Fibroblast of skin of left quadriceps (primary cell): Measurements from ENCODE around the gene TP53BP2.
"Not testable (repeated sequence)": the region's sequence is repeated elsewhere in the genome, so short reads cannot be mapped to it uniquely, and the experiment has no call there.

ENCODE experiments used
- DNase-seq, 2 experiments: peaks; one replicate each; pipeline ENCODE4 v3.0.0-alpha.2; 2013; ENCODE audit warnings: low read depth in 2 of 2

TP53BP2 gene

DNA sequence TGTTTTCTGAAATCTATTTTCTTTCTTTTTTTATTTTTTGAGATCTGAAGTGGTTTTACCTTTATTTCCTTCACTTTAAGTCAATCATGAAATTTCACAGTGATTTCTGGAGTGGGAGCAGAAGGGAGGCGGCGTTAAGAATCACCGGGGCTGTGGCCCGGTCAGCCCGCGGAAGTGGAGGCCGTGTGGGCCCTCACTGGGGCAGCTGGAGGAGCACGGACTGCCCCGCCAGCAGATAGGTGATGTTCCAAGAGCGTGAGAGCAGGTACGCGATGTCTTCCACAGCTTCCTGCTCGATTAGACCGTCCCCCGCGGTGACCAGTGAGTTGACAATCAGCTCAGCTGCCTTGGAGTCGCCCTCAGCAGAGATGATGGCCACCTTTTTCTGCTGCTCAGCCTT is 10.6 kb upstream of the TP53BP2 start:
- no peak for DNase-seq

DNA sequence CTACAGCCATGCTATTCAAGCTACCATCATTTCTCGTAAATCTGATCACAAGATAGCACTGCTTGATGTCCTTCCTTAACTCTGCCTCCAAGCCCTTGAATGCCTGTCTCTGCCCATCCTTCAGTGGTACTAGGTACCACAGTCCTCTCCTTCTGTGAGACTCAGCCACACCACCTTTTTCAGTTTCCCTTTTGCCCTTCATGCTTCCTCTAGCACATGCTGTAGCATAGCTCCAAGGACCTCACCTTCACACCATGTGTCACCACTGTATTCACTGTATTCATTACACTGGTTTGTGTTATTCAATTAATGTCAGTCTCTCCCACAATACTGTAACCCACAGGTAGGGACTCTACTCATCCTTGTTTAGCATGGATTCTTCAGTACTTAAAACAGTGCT is 8.0 kb upstream of the TP53BP2 start:
- no peak for DNase-seq

DNA sequence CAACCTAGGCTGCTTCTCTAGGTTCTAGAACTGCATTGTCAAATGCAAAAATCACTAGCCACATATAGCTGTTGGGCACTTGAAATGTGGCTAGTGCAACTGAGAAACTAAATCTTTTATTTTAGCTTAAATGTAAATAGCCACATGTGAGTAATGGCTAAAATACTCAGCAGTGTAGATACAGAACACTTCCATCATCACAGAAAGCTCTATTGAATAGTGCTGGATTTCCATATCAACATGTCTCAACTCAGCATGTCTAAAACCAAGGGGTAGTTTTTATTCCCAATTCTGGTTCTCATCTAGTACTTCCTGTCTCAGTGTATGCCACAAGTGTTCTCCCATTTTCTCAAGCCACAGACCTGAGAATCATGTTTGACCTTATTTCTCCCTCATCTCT is 7.5 kb upstream of the TP53BP2 start:
- DNase-seq = no peak

DNA sequence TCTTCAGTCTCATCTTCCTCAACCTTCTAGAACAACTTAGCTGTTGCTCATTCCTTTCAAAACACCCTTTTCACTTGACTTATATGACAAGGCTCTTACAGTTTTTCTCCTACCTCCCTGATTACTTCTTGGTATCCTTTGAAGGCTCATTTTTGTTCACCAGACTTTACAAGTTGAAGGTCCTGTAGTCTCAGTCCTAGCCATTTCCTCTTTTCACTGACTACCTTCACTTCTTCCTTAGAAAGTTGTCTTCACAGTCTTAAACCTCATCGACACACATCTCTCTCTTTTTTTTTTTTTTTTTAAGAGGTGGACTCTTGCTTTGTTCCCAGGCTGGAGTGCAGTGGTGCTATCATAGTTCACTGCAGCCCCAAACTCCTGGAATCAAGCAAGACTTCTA is 6.6 kb upstream of the TP53BP2 start:
- no peak for DNase-seq

DNA sequence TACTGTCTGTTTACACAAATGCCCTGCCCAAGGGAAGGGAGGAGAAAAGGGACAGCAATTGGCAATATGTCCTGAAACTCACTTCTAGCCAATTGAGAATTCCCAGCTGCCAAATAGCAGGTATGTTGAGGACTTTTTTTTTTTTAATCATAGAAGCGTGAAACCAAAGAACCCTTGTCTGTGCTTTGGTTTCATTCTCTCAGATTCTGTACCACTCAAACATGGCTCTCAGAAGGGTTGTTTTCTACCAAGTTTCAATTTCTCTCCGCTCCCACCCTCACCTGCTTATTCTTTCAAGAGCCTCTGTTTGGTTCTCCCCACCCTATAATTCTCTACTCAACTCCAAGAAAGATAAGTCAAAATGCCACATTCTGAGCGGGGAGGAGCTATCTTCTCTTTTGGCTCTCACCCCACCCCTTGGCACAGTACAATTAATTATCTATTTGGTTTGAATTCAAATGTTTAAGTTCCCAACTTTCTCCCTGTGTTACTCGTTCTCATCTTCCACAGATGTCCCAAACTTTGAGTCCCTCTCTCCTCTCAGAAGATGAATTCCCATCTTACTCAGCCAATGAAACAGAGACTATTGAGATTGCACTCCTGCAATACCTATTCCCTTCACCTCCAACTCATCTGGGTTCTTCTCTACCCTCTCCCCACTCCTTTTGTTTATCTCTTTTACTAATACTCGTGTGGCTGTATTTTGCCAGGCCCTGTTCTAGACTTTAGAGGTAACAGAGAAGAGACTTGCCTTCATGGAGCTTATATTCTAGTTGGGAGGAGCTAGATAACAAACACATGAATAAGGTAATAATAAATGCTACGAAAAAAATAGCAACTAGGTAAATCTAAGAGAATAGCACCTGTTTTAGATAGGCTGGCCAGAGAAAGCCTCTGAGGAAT is 3.9 kb upstream of the TP53BP2 start:
- no peak for DNase-seq

DNA sequence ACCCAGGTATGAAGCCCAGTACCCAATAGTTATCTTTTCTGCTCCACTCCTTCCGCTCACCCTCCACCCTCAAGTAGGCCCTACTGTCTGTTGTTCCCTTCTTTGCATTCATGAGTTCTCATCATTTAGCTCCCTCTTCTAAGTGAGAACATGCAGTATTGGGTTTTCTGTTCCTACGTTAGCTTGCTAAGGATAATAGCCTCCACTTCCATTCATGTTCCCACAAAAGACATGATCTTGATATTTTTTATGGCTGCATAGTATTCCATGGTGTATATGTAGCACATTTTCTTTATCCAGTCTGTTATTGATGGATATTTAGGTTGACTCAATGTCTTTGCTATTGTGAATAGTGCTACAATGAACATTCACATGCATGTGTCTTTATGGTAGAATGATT is 2.8 kb upstream of the TP53BP2 start:
- DNase-seq = no peak

DNA sequence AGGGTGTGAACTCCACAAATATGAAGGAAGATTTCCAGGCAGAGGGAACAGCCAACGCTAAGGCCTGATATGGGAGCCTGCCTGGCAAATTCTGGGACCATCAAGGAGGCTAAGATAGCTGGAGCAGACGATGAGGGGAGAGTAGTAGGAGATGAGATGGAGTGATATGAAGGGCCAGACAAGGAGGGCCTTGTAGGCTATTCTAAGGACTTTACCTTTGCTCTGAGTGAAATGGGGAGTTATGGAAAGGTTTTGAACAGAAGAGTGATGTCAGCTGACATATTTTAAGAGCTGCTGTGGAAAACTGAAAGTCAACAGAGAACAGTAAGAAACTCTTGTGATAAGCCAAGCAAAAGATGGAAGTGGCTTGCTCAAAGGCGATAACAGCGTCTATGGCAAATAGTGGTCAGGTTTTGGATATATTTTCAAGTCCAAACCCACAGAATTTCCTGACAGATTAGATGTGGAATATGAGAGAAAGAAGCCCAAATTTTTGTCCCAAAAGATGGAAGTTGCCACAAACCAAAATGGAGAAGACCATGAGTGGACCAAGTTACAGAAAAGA is 2.1 kb upstream of the TP53BP2 start:
- DNase-seq = no peak

DNA sequence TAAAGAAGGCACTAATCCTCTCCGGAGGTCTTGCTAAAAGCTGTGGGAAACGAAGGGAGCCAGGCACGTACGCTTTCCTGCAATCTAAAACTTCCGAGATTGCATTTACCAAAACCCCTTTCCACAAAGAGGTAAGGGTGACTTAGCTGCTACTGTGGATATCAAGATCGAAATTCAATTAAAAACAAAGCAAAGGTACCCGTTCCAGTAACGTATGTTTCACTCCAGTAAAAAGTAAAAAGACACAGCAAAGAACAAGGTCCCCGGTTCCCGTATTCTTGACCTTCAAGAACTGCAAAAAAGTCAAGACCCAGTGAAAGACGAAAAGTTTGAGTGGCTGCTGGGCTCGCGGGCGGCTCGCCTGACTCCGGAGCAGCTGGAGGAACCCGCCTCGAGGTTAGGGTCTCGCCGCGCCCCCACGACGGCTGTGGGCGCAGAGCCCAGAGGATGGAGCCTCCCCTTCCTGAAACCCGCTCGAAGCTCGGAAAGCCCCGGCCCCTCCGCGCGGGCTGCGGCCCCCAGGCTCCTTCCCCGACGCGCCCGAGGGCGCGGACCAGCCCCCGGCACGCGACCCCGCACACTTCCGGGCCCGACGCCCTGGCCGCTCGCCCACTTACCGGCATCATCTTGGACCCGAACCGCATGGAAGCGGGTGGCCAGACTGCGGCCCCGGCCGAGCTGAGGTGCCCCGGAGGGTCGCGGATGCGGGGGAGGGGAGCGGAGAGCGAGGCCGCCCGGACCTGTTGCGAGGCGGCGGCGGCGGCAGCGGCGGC is 524 bp downstream of the TP53BP2 start:
- DNase-seq = peak in 1 of 2 experiments; percentile 18

DNA sequence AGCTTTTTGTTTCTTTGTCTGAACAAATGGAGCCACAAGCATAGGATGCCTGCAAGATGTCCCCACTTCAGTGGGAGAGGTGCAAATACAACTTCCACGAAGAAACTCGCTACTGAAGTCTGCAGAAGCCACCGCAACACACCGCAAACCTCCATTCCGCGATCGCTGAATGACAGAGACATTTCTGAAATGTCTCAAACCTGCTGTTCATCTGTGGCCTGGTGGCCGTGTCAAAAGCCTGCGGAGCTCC is 1.0 kb downstream of the TP53BP2 start:
- no peak for DNase-seq

DNA sequence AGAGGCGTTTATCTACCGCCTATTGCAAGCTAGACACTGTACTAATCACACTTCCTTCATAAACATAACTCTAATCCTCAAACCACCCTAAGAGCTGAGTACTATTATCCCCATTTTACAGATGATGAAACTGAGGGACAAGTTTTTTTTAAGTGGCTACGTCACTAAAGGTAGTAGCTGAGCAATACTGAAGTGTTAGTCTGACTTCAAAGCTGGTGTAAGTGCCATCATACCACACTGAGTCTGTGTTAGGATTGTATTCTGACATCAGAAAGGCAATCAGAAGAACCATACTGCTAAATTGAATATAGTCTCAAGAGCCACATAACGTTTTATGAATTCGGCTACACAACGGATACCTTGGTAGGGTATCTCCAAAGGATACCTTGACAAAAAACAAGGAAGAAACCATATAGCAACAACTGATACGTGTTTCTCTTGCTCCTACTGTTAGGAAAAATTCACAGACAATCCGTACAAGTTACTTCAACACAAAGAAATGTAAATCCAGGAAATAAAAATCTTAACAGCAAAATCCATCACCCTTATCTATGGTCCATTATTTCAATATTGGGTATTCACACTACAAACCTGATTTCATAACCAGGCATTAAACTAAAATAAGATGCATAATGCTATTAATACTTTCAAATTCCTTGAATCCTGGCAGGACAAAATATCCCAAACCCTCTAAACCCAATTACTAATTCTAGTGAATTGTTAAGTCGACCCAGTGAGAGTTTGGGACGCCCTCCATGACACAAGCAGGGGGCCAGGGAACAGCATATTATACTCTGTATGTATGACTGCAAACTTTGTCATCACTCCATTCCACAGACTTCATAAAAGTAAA is 1.6 kb downstream of the TP53BP2 start:
- DNase-seq = no peak

DNA sequence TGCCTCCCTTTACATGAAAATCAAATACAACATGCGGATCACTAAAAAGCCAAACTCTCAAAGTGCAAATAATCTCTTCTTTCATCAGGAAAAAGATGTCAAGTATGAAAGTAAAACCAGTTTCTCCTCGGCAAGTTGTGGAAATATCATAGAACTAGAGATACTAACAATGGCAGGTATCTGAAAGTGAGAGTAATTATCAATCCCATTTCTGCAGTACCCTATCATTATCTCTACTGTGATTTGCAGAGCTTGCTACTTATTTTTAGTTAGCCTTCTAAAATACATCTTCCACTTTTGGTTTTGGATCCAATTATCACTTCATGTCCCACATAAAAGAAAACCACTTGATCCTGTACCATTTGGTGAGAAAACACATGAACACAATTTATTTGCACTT is 3.0 kb downstream of the TP53BP2 start:
- no peak for DNase-seq

DNA sequence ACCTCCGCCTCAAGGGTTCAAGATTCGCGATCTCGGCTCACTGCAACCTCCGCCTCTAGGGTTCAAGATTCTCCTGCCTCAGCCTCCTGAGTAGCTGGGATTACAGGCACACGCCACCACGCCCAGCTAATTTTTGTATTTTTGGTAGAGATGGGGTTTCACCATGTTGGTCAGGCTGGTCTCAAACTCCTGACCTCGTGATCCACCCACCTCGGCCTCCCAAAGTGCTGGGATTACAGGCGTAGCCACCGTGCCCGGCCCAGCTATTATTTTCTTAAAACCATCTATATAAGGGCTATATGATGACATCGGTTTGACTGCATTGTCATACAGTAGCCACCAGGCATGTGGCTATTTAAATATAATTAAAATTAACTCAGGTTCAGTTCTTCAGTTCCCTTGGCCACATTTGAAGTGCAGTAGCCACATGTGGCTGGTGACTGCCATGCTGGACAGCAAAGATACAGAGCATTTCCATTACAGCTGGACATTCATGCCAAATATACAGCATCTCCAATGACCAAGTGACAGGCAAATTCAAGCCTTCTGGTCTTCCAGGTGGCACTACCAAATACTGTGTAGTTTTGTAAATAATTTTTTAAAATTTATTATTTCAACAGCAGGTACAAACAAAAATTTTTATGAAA is 3.6 kb downstream of the TP53BP2 start:
- DNase-seq = not testable (repeated sequence)

DNA sequence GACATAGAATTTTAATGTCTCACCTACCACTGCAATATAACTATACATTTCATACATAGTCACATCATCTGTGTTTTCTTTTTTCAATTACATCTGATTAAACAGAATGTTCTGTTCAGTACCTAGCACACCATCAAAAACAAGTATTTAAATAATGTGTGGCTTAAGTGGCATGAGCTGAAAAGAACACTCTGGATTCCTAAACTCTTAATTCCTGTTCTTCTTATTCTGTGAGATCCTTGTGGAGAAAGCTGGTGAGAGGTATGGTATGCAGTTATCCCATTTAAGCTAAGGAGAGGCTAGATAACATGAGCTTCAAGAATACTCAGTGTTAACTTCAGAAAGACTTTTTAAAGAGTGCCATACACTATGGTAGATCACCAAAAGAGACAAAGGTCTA is 5.5 kb downstream of the TP53BP2 start:
- DNase-seq = no peak

DNA sequence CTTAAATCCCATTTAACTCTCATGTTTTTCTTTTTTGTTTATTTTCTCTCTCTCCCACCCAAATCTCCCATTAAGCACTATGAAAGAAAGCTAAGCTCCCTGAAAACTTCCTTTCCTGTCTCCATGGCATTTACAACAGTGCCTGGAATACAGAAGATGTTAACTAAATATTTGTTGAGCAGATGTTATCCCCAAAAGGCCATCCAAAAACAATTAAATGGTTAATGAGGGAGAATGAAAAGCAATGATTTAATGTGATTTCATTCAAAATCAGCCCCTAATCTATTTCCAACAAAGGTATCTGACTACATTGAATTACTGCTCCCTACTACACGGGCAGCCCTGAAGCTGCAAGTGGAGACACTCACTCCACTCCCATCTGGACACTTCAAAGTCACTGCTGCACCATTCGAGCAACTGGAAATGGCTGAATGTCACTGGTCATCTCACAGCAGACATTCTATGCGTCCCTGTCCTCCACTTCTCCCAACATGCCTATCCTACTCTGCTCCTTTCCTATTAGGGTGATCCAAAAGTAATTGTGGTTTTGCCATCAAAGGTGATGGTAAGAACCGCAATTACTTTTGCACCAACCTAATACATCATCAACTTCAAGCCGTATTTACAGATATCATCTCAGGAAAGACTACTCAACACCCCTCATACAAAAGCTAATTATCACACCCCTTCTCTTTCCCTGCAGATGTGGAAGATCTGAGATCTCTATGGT is 7.5 kb downstream of the TP53BP2 start:
- no peak for DNase-seq

DNA sequence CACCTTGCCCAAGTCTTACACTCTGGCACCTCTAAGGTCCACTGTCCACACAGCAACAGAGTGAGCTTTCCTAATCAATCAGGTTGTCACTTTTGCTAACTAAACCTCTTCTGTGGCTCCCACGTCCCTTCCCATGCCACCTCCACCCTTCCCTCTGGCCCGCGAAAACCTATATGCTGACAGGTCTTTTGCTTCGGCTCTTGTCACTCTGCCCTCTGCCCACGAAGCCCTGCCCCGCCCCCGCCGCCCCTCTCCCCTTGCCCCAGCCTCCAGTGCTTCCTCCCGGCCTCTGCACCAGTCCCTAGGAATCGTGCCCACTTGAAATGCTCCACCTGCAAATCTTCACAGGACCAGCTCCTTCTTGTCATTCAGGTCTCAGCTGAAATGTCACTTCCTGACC is 8.1 kb downstream of the TP53BP2 start:
- DNase-seq = no peak

DNA sequence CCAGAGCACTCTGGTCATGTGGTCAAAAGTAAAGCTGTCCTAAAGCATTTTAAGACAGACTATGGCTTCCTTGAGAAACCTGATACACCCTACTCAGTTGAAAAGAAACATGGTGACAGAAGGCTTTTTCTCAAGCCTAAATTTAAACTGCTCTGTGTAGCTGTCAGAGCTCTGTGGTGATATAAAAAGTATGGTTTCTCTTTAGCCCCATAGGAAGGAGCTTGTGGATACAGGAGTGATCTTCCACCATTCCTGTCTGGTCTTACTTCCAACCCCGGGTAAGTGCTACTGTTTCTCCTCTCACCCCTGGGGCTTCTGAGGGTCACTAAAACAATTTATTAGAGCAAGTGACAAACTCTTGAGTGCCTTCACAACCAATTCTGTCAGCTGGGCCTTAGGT is 8.5 kb downstream of the TP53BP2 start:
- no peak for DNase-seq

DNA sequence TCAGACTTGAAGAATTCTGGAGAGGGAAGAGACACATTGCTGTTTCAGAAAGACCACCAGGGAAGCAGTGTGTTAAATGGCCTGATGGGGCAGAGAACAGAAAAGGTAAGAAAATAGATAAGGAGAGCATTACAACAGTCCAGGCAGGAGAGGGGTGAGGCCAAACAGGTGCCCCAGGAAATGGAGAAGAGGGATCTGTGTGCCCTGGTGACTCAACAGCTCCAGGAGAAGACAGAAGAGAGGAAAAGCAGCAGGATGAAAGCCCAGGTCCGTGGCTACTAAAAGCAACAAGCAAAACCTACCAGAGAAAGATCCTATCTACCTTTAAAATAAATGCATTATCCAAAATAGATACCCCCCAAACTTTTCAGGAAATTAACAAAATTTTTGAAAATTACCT is 9.2 kb downstream of the TP53BP2 start:
- no peak for DNase-seq

DNA sequence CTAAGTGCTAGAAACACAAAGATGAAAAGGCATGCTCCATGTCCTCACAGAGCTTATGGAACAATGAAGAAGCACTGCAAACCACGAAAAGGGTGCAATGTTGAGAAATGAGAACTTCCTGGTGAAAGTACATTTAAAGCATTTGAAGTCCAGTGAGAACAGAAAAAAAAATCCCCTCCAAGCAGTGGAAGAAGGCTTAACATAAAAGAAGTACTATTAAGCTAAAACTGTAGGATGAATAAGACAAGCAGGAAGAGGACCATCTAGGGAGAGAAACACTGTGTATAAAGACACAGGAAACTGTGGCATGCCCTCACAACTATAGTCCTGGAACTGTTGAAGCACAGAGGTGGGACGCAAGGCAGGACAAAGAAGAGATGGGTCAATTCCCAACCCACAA is 10.0 kb downstream of the TP53BP2 start:
- DNase-seq = no peak

DNA sequence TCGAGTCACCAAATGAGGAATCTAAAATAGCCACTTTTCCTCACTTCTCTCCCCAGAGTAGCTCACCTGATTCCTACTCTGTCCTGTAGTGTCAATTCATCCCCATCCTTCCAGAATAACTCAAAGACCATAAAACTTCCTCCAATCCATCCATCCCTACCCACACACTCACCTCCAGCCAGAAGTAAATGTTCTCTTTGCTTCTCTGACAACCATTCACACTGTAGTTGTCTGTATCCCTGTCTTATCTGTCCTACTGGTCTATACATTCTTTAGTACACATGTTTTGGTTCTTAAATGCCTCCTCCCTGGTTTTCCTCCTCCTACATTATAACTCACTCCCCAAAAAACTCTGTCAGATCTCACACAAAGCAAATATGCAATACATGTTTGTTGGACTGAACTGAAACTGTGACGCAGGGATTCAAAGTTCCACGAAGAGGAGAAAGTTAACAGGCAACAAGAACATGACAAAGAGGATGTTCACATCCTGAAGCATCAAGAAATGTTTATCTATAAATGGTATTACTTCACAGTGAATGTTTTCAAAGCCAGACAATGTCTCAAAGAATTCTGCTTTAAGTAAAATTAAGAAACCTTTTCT is 11.0 kb downstream of the TP53BP2 start:
- DNase-seq = peak in 1 of 2 experiments; percentile 16

DNA sequence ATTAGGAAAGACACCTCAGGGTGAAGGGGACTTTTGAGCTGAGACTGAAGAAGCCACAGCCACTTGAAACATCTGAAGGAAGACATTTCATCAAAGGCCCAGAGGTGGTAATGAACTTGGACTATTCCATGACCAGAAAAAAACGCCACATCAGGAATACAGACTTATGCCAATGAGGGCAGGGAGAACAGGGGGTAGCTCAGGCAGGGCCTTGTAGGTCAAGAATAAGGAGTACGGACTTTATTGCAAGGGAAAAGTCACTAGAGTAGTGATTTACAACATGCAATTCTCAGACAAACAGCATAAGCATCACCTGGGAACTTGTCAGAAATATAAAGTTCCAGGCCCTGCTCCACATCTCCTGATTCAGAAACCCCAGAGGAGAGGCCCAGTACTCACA is 11.8 kb downstream of the TP53BP2 start:
- DNase-seq = no peak

DNA sequence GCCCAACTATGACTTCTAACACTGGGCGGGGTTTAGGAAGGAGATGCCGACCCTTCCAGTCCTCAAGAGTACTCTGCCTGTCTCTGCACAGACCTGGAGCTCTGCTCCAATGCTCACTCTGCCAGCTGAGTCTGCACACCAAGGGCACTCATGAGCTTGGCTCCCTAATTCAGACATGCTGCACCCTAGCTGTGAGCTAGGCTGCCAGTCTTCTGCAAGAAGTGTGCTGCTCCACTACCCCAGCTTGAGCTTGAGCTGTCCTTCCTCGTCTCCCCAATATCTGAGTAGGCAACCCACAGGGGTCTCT is 13.2 kb downstream of the TP53BP2 start:
- DNase-seq = no peak
